Cardiac septum (tissue), 1 donor: ENCODE measurements around the gene SOWAHD. TPM values are rescaled to one million over a fixed set of nuclear protein-coding genes. Genes with fewer than 3 reads are reported as not detected.
"Not testable (repeated sequence)": the region's sequence is repeated elsewhere in the genome, so short reads cannot be mapped to it uniquely, and the experiment has no call there.

Experiments used
- DNase-seq: peaks from one replicate; pipeline ENCODE4 v3.0.0-alpha.2; 2020; ENCODE audit warnings: low spot score
- intact Hi-C: fragments of 100-400 bp; cut with DNase I; formaldehyde crosslinking; loops from one replicate; pipeline ENCODE4 v1.14.0; 2022
- long read RNA-seq: library from polyadenylated mRNA; unstranded; transcript quantifications from one replicate; pipeline ENCODE4 v2.0.0, GENCODE V29; 2021
- total RNA-seq: library from RNA; stranded (reverse); fragmentation: NEBNext Ultra II Directional; extraction: Animal tissue kit (Norgen Biotek cat#: 25700); gene quantifications from one replicate; pipeline ENCODE4 v1.2.1, GENCODE V29; 2021
- donor health status: DM: no; HTN: no; CAD: no.

Gene SOWAHD
- total RNA-seq: not detected
- long read RNA-seq, partial matches to known transcripts: 0 of 1 reads
- long read RNA-seq, other reads (novel, unspliced or antisense): 0 of 1 reads

DNA sequence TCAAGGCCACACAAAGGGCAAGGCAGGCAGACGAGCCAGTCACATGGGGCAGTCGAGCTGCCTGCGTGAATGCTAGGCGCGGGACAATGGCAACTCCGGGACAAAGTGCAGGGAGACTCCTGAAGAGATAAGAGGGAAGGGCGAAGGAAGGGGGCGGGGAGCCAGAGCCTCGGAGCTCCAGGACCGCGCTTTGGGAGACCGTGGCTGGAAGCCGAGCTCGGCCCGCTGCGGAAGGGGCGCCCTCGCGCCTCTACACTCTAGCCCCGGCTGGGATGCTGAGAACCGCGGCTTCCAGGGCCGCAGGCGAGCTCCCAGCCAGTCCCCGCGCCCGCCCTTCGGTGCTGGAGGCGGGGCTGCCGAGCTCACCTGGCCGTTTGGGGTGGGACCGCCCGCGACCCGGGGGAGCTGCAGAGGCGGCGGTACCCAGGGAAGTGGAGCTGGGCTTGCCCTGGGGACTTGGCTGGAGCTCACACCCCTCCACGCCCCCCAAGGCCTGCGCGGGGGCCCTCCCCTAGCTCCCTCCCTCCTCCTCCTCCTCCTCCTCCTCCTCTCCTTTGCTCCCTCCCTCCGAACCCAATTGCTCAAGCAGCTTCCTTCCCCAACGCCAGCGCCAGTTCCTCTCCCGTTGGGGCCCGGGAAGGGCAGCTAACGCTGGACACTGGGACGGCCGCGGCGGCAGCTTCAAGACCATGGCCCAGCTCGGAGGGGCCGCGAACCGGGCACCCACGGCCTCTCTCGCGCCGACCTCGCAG lies at the start of gene SOWAHD:
TSS of gene SOWAHD (plus strand) at position 610 of the 752 bp plus-strand sequence. CDS start at position 690, 80 bp downstream.
- peak; percentile 85 for DNase-seq
- intact Hi-C loops: no loop called here

GRCh38 chrX:119708936-119709335 lies 49.5 kb upstream of the SOWAHD start:
- no peak for DNase-seq
- intact Hi-C loops: no loop called here

DNA sequence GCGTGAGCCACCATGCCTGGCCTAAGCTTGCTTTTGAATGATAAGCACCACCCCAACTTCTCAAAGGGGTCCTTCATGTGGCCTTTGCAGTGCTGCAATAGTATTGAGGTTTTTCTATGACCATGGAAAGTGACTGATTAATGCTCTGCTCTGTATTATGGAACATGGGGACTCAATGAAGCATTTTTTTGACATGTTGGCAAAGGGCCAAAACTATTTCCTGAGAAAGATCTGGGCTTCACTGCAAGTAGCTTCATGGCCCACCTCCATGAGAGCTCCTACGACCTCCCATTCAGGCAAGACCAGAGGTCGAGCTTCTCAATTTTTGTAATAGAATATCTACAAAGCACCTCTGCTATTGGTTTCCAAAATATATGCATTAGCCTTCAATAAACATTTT lies 48.8 kb upstream of the SOWAHD start:
- no peak for DNase-seq
- intact Hi-C loops: no loop called here

- DNase-seq: no peak
- intact Hi-C loops: no loop called here
Measured at GRCh38 chrX:119721487-119721886, 36.9 kb upstream of the SOWAHD start.

DNA sequence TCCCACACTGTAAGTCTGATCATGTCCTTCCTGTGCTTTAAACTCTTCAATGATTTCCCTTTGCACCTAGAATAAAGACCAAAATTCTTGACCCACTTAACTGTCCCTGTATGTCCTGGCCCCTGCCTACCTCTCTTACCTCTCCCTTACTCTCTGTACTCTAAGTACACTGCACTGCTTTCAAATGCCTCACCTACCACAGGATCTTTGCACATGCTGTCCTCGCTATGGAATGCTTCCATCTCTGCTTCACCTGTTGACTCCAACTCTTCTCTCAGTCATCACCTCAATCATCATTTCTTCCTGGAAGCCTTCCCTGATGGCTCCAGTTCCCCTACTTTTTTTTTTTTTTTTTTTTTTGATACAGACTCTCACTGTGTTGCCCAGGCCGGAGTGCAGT lies 36.5 kb upstream of the SOWAHD start:
- intact Hi-C loops: no loop called here
- no peak for DNase-seq

GRCh38 chrX:119726900-119727555 lies 31.4 kb upstream of the SOWAHD start:
- intact Hi-C loops: no loop called here

GRCh38 chrX:119728487-119728886 lies 29.9 kb upstream of the SOWAHD start:
- no peak for DNase-seq
- intact Hi-C loops: no loop called here

More at GRCh38 chrX:119726900-119727555, 31.4 kb upstream of the SOWAHD start:
- no peak for DNase-seq

DNA sequence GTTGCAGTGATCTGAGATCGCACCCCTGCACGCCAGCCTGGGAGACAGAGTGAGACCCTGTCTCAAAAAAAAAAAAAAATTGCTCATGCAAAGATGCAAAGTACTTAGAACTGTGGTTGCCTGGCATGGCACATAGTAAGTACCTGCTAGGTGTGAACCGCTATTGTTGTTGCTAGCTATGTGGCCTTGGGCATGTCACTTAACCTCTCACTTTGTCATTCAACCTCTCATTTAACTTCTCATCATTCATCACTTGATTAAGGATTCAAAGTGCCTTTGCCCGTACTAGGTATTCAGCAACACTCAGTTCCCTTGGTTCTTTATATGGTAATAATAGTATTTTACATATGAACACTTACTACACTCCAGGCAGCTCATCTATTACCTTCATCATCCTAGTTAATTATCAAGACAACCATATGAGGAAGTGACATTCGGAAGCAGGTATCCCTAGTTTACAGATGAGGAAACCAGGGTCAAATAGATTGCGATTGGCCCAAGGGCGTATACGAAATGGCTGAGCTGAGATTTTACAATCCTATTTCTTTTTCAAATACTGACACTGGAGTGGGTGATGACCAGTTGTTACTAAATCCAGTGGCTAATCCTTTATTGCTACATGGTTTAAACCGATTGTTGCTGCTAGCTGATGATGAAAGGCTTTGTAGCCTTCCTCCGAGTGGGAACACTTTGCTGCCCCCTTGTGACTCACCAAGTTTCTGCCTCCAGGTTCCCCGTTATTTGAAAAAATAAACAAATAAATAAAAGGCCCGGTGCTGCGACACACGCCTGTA lies 28.8 kb upstream of the SOWAHD start:
- no peak for DNase-seq
- intact Hi-C loops: loop anchor here (2.0 to 5.0 kb wide), 2 partner anchors 122 to 213 kb away; partner anchors contain the start of gene NKRF

DNA sequence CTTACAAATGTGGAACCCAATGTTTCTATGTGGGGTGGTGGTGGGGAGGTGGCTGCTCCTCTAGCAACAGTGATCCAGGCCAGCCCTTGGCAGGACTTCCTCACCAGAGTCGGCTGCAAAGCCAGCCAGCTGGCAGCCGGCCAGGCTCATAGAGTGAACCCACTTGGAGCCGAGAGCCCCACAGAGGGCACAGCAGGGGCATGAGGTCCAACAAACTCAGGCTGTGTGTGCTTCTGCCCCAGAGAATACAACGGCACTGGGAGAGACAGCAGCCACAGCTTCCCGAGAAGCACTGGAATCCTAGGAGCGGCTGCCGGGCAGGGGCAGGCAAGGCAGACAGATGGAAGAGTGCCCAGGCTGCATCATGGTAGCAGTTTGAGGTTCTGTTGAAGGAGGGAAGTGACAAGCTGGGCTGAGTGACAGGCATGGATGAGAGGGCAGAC lies 23.5 kb upstream of the SOWAHD start:
- intact Hi-C loops: loop anchor here (5.0 kb wide), 1 partner anchor 128 kb away; the partner anchor contains the start of gene NKRF
- DNase-seq: peak; percentile 78

DNA sequence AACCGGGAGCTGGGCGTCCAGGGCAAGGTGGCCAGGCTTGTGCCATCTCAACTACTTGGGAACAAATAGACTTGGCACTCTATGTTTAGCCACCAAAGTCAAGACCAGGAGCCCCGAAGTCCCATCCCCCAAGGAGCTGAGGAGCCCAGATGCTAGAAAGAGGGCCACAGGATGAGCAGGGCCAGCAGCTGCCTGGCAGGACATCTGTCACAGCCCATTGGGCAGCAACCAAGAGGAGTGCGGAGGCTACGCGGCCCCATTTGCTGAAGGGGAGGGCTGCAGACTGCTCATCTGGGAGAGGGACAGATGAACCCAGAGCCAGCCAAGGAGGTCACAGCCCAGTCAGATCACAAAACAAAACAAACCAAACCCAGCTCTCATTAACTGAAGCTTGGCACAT lies 22.9 kb upstream of the SOWAHD start:
- DNase-seq: peak; percentile 59
- intact Hi-C loops: no loop called here

GRCh38 chrX:119736206-119736764 lies 22.1 kb upstream of the SOWAHD start:
- intact Hi-C loops: no loop called here
- DNase-seq: peak; percentile 27

DNA sequence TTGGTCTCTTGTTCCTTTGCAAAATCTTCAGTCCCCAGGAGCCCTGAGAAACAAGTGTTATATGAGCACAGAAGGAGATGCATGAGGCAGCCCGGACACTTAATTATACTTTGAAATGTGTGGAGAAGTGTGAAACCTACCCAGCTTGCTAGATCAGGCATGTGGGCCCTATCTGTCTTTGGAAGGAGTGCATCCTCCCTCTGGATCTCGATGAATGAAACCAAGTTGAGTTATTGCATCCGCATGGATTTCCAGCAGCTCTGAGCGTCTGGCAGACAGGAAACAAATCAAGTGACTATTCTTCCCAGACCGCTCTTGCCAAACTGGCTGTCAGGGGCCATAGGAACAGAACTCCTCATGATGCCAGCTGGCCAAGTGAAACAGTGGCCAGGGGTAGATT lies 19.6 kb upstream of the SOWAHD start:
- DNase-seq: peak; percentile 20
- intact Hi-C loops: no loop called here

- peak; percentile 20 for DNase-seq
- intact Hi-C loops: no loop called here
Measured at GRCh38 chrX:119745283-119745848, 13.0 kb upstream of the SOWAHD start.

- intact Hi-C loops: not testable (repeated sequence)
- DNase-seq: peak; percentile 19
Measured at GRCh38 chrX:119750131-119750530, 8.3 kb upstream of the SOWAHD start.

DNA sequence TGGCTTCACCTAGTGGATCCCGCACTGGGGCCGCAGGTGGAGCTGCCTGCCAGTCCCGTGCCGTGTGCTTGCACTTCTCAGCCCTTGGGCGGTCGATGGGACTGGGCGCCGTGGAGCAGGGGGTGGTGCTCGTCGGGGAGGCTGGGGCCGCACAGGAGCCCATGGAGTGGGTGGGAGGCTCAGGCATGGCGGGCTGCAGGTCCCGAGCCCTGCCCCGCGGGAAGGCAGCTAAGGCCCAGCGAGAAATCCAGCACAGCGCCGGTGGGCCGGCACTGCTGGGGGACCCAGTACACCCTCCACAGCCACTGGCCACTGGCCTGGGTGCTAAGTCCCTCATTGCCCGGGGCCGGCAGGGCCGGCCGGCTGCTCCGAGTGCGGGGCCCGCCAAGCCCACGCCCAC lies 7.6 kb upstream of the SOWAHD start:
- peak; percentile 36 for DNase-seq
- intact Hi-C loops: not testable (repeated sequence)

- intact Hi-C loops: no loop called here
- DNase-seq: peak; percentile 41
Measured at GRCh38 chrX:119753001-119753400, 5.4 kb upstream of the SOWAHD start.

DNA sequence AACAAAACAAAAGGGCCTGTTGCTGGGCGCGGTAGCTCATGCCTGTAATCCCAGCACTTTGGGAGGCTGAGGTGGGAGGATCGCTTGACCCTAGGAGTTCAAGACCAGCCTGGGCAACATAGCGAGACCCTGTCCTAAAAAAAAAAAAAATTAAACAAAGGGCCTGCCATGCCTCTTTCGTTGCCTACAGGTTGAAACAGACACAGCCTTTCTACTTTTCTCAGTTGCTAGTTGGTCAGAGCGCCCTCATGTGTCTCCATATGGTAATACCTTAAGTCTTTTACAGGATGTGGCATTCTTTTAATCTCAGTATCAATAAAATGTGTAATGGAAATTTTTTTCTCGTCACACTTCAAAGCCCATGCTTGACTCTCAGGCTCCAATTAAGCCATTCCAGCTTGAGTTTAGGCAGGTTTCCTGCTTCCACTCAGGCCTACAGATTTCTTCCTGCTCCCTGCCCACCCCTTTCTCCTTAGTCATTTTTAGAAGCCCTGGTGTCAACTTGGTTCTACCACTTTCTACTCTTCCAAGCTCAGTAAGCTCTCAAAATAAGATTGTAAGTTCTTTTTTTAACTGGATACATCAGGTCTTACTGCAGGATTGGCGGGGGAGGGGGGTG lies 4.6 kb upstream of the SOWAHD start:
- intact Hi-C loops: no loop called here
- DNase-seq: no peak

DNA sequence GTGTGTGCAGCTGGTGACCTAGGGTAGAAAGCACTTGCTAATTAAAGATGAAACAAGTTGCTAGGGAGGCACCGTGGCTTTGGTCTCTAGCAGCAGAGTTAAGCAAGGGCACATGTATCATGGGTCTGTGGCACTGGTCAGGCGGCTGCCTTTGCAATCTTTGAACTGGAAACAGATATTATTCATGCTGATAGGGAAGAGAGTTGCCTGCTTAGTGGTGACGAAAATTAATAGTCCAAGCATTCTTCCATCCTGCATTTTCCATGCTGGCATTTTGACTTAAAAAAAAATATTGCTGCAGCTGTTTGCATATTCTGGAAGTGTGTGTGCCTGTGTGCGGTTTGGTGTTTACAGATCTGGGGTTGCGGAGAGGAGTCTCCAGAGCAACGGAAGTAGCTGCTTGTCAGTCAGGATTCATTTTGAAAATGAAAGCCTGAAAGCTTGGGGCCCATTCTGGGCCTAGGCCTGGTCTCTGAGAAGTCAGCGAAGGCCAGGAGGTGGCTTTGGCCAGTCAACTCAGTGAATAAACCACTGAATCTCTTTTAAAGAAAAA lies 2.3 kb upstream of the SOWAHD start:
- intact Hi-C loops: no loop called here
- peak; percentile 72 for DNase-seq
